Colon (tissue), 2 donors: Measurements from ENCODE around the gene SMAD5.

Source experiments
- FAIRE-seq: peaks from 2 replicates; lab custom pipeline; 2012; peaks lifted over from hg19 to GRCh38; lab: Jason Lieb, UNC
- donor health status: control.
- donor health status: control.

The SMAD5 gene

GRCh38 chr5:136197462-136198142, 65.0 kb downstream of the SMAD5 start:
- no peak for FAIRE-seq

- no peak for FAIRE-seq
Observed at GRCh38 chr5:136198453-136198852, 65.8 kb downstream of the SMAD5 start.

DNA sequence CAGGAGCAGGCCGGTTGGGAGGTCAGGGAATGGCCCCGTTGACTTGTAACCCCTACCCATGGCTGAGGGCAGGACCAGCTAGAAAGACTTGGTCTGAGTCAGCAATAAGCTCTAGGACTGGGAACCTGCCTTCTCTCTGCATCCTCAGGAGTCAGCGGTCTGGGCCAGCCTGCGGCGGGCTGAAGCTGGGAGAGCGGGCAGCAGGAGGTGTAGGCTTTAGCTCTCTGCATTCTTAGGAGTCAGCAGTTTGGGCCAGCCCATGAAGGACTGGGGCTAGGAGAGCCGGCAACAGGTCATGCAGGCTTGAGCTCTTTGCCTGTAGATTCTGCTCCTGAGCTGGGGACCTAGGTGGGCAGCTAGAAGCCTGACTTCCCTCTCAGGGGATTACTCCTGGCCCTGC, 66.8 kb downstream of the SMAD5 start:
- no peak for FAIRE-seq

- FAIRE-seq, result no peak
Observed at GRCh38 chr5:136200130-136200529, 67.5 kb downstream of the SMAD5 start.

- no peak for FAIRE-seq
Observed at GRCh38 chr5:136200761-136201160, 68.1 kb downstream of the SMAD5 start.

GRCh38 chr5:136201870-136202269, 69.2 kb downstream of the SMAD5 start:
- no peak for FAIRE-seq

- no peak for FAIRE-seq
Observed at GRCh38 chr5:136202469-136203205, 70.0 kb downstream of the SMAD5 start.

GRCh38 chr5:136203303-136203922, 70.8 kb downstream of the SMAD5 start:
- no peak for FAIRE-seq

DNA sequence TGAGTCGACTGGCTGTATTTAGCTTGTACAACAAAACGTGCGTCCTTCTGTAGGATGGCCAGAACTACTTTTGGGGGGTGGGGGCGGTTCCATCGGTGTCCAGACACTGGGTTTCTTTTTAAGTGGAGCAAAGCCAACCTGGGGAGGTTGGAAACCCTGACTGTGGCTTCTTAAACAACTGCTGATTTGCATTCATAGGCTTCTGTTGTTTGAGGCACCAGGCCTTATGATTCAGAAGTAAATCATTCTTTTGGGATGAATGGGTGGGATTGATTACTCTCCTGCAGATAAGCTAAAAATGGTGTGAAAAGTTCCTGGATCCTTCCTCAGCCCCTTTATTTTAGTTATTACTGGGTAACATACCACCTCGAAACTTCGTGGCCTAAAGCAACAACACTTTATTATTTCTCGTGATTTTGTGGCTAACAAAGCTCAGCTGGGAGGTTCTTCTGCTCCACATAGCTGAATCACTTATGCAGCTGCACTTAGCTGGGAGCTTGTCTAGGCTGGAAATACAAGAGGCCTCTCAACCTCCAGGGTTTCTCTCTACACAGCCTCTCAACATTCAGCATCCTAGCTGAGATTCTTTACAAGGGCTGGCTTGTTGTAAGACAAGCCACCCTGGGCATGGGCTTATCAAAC, 72.5 kb downstream of the SMAD5 start:
- no peak for FAIRE-seq

DNA sequence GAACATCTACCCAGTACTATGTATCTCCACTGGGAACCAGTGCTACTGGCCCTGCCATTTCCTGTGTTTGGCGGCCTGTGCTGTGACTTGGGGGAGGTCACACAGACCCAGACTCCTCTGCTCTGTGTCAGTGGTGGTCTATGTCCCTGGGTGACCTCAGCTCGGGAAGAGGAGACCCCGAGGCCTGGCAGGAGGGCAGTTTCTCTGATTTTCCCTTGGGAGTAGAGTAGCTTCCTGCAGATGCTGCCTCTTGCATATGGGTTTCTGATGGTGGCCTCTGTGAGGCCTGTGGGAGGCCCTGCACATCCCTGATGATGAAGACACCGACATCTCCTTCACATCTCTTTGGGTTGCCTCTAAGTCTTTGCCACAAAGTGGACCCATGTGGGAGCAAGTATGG, 73.3 kb downstream of the SMAD5 start:
- no peak for FAIRE-seq

GRCh38 chr5:136206361-136206760, 73.7 kb downstream of the SMAD5 start:
- no peak for FAIRE-seq

- FAIRE-seq, result no peak
Observed at GRCh38 chr5:136207631-136208030, 75.0 kb downstream of the SMAD5 start.

GRCh38 chr5:136208916-136209315, 76.3 kb downstream of the SMAD5 start:
- no peak for FAIRE-seq

DNA sequence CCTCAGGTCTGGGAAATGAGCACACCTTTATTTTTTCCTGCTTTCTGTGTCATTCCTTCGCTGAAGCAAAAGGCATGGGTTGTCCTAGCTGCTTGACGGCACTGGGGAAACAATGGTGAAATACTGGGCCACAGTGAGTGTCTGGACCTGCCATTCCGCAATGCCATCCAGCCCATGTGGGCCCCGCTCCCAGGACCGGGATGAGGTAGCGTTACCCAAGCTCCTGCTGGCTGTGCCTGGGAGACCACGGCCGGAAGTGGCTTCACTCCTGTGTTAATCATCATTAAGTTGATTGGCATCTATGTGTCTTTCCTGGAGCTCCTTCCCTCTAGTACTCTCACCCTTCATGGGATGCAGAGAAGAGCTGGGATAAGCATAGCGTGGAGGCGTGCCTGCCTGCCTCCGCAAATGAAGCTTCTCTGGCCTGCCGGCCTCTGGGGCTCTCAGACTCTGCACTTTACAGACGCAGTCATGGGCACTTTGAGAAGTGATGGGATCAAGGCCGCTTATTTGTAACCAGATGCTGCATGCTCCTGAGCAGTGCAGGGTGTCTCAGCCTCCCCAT, 76.8 kb downstream of the SMAD5 start:
- FAIRE-seq, result no peak

DNA sequence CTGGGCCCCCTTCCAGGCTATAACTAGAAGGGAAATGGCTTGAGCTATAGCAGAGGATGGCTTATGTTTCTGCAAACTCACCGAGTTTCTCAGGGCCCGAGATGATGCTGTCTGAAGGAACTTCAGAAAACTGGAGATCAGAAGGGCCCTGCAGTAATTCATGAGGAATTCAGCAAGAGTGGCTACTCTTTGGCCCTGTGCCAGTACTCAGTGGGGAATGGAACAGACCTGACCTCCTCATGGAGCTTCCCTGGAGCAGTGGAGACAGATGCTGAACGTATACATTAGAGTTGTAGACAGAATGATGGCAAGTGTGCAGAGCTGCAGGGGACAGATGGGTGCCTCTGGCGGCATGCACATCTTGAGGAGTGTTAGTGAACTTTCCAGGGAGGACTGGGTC, 77.6 kb downstream of the SMAD5 start:
- FAIRE-seq, result no peak

- no peak for FAIRE-seq
Observed at GRCh38 chr5:136211282-136212040, 78.8 kb downstream of the SMAD5 start.

- no peak for FAIRE-seq
Observed at GRCh38 chr5:136212252-136212721, 79.6 kb downstream of the SMAD5 start.

GRCh38 chr5:136213919-136214493, 81.4 kb downstream of the SMAD5 start:
- no peak for FAIRE-seq

- no peak for FAIRE-seq
Observed at GRCh38 chr5:136215812-136216211, 83.2 kb downstream of the SMAD5 start.

DNA sequence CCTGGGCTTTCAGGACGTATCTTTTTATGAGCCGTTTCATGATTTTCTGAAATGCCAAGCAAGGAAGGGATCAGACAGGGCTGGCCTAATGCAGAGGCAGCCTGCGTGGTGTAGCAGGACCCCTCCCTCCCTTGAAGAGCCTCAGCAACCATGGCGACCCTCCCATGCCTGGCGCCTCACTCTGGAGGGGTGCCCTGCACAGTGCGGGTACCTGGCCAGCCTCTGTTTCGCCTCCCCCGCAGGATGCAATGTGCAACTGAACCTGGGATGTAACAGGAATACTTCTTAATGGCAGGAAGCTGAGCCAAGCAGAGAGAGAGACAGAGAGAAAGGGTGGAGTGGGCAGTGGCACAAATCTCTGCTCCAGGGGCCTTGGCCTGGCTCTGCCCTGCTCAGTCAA, 83.6 kb downstream of the SMAD5 start:
- FAIRE-seq, result no peak

- FAIRE-seq, result no peak
Observed at GRCh38 chr5:136221340-136221739, 88.7 kb downstream of the SMAD5 start.
